HEK293T (cell line): ENCODE measurements around the gene TNFAIP8L1.
A peak's percentile ranks its signal among the peaks of the same experiment; 100 is the strongest.

Experiments used
- CTCF ChIA-PET: fragments of 350-600 bp; formaldehyde crosslinking; extraction: SDS; loops from one replicate; lab custom pipeline; 2021; ENCODE audit warnings: antibody characterized with exemption, inconsistent platforms; lab: Yijun Ruan, JAX
- POLR2A ChIA-PET: fragments of 350-600 bp; formaldehyde crosslinking; extraction: SDS; loops from one replicate; lab custom pipeline; 2020; ENCODE audit warnings: antibody characterized with exemption, inconsistent platforms; lab: Yijun Ruan, JAX
- DNase-seq: peaks from one replicate; pipeline ENCODE4 v3.0.0; 2012; ENCODE audit warnings: mixed read lengths; ENCODE audit errors: extremely low spot score
- ARNT ChIP-seq: fragments of 450-650 bp; IDR thresholded peaks from 2 replicates; pipeline ENCODE4 v1.6.1; 2017; ENCODE audit warnings: mild to moderate bottlenecking
- BHLHE40 ChIP-seq: fragments of 450-650 bp; IDR thresholded peaks from 2 replicates; pipeline ENCODE4 v1.6.1; 2016; ENCODE audit warnings: mild to moderate bottlenecking, moderate library complexity, borderline replicate concordance
- CTBP1 ChIP-seq: fragments of 450-650 bp; IDR thresholded peaks from 2 replicates; pipeline ENCODE4 v1.6.1; 2016; ENCODE audit warnings: borderline replicate concordance
- ELF4 ChIP-seq: fragments of 450-650 bp; IDR thresholded peaks from 2 replicates; pipeline ENCODE4 v1.6.1; 2017; ENCODE audit warnings: antibody characterized with exemption
- FOXA1 ChIP-seq: fragments of 450-650 bp; IDR thresholded peaks from 2 replicates; pipeline ENCODE4 v1.6.1; 2016; ENCODE audit warnings: mild to moderate bottlenecking
- FOXK2 ChIP-seq: fragments of 450-650 bp; IDR thresholded peaks from 2 replicates; pipeline ENCODE4 v1.6.1; 2016; ENCODE audit warnings: mild to moderate bottlenecking
- FOXM1 ChIP-seq: fragments of 450-650 bp; IDR thresholded peaks from 2 replicates; pipeline ENCODE4 v1.6.1; 2017; ENCODE audit warnings: mild to moderate bottlenecking, borderline replicate concordance
- HDGF ChIP-seq: fragments of 450-650 bp; IDR thresholded peaks from 2 replicates; pipeline ENCODE4 v1.6.1; 2017; ENCODE audit warnings: antibody characterized with exemption, borderline replicate concordance
- L3MBTL2 ChIP-seq: fragments of 450-650 bp; conservative IDR thresholded peaks from 2 replicates; pipeline ENCODE4 v1.6.1; 2016; ENCODE audit warnings: mild to moderate bottlenecking
- LEF1 ChIP-seq: fragments of 450-650 bp; IDR thresholded peaks from 2 replicates; pipeline ENCODE4 v1.6.1; 2017; ENCODE audit warnings: mild to moderate bottlenecking, borderline replicate concordance
- NFRKB ChIP-seq: fragments of 450-650 bp; IDR thresholded peaks from 2 replicates; pipeline ENCODE4 v1.6.1; 2016; ENCODE audit warnings: mild to moderate bottlenecking, moderate library complexity
- SP1 ChIP-seq: fragments of 450-650 bp; IDR thresholded peaks from 2 replicates; pipeline ENCODE4 v1.6.1; 2017
- SUZ12 ChIP-seq: fragments of 450-650 bp; IDR thresholded peaks from 2 replicates; pipeline ENCODE4 v1.6.1; 2016; ENCODE audit warnings: mild to moderate bottlenecking
- TARDBP ChIP-seq: fragments of 450-650 bp; IDR thresholded peaks from 2 replicates; pipeline ENCODE4 v1.6.1; 2016
- ZNF384 ChIP-seq: fragments of 450-650 bp; IDR thresholded peaks from 2 replicates; pipeline ENCODE4 v1.6.1; 2016
- TF ChIP-seq, protein P1 (sequence below): fragments of 450-650 bp; IDR thresholded peaks from 2 replicates; pipeline ENCODE4 v1.6.1; 2016

The TNFAIP8L1 gene

GRCh38 chr19:4633140-4633967, 6.0 kb upstream of the TNFAIP8L1 start:
- POLR2A ChIA-PET, result no interaction called here
- CTCF ChIA-PET, result interaction anchor here (0.6 to 2.9 kb wide), 12 partner anchors 9 to 66 kb away, joined by 3 to 21 read pairs (median 4); no protein-coding TSS in a partner anchor
- TF ChIP-seq TARDBP (no peak), HDGF (no peak), FOXM1 (0 out of 2 replicates have a peak, but pooled peaks have one; percentile 30)
- peak; percentile 76 for DNase-seq

GRCh38 chr19:4635754-4636116, 3.6 kb upstream of the TNFAIP8L1 start:
- no peak for DNase-seq
- ChIA-PET CTCF (interaction anchor here (0.5 to 2.1 kb wide), 11 partner anchors 33 to 164 kb away, joined by 3 to 19 read pairs (median 6); partner anchors contain the start of gene HDGFL2), POLR2A (interaction anchor here (0.7 to 1.2 kb wide), 2 partner anchors 60 to 69 kb away, joined by 3 to 4 read pairs; no protein-coding TSS in a partner anchor)
- TF ChIP-seq SUZ12, result no peak
- no peak for TF ChIP-seq FOXA1
- TF ChIP-seq BHLHE40, result no peak
- TF ChIP-seq L3MBTL2, result no peak
- no peak for TF ChIP-seq NFRKB
- TF ChIP-seq, protein P1, sequence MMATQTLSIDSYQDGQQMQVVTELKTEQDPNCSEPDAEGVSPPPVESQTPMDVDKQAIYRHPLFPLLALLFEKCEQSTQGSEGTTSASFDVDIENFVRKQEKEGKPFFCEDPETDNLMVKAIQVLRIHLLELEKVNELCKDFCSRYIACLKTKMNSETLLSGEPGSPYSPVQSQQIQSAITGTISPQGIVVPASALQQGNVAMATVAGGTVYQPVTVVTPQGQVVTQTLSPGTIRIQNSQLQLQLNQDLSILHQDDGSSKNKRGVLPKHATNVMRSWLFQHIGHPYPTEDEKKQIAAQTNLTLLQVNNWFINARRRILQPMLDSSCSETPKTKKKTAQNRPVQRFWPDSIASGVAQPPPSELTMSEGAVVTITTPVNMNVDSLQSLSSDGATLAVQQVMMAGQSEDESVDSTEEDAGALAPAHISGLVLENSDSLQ, result no peak

- TF ChIP-seq NFRKB (no peak), LEF1 (no peak), CTBP1 (no peak), BHLHE40 (no peak), L3MBTL2 (peak; percentile 43; the same call in 1 of the 2 replicates), FOXM1 (no peak)
- ChIA-PET CTCF (interaction anchor here (0.5 to 2.1 kb wide), 15 partner anchors 20 to 165 kb away, joined by 3 to 19 read pairs (median 4); partner anchors contain the start of genes HDGFL2 and PLIN5), POLR2A (interaction anchor here (0.7 to 1.2 kb wide), 2 partner anchors 60 to 70 kb away, joined by 3 to 4 read pairs; no protein-coding TSS in a partner anchor)
- DNase-seq, result peak; percentile 77
Measured at GRCh38 chr19:4636151-4636717, 3.1 kb upstream of the TNFAIP8L1 start.

DNA sequence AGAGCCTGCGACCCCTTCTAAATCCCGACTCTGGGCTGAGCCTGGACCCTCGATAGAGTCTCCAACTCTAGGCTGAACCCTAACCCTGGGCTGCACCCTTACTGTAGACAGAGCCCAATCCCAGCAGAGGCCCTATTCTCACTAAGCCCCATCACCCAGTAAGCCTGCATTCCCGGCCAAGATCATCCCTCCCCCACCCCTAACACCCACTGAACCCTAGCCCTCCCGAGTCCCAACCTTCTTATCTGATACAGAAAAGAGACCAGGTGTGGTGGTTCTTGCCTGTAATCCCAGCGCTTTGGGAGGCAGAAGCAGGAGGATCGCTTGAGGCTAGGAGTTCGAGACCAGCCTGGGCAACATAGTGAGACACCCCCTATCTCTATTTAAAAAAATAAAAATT, 2.6 kb upstream of the TNFAIP8L1 start:
- no peak for DNase-seq
- CTCF ChIA-PET, result interaction anchor here (0.5 to 2.1 kb wide), 14 partner anchors 20 to 165 kb away, joined by 3 to 19 read pairs (median 5); partner anchors contain the start of genes HDGFL2 and PLIN5
- POLR2A ChIA-PET, result interaction anchor here (1.2 kb wide), 1 partner anchor 70 kb away, joined by 3 read pairs; no protein-coding TSS in a partner anchor
- TF ChIP-seq NFRKB, result no peak
- no peak for TF ChIP-seq SP1
- no peak for TF ChIP-seq ELF4
- TF ChIP-seq LEF1, result no peak
- TF ChIP-seq ARNT, result no peak
- TF ChIP-seq, protein P1, result no peak
- TF ChIP-seq L3MBTL2, result no peak
- no peak for TF ChIP-seq SUZ12
- no peak for TF ChIP-seq ZNF384
- no peak for TF ChIP-seq FOXK2
- no peak for TF ChIP-seq TARDBP

GRCh38 chr19:4638317-4638716, 999 bp upstream of the TNFAIP8L1 start:
- CTCF ChIA-PET, result interaction anchor here (0.6 to 1.5 kb wide), 2 partner anchors 13 to 113 kb away, joined by 3 to 6 read pairs; no protein-coding TSS in a partner anchor
- POLR2A ChIA-PET, result no interaction called here
- DNase-seq, result no peak
- TF ChIP-seq SP1 (no peak), NFRKB (no peak), SUZ12 (no peak), ELF4 (no peak), HDGF (no peak), ARNT (no peak), BHLHE40 (no peak)

GRCh38 chr19:4639531-4640246, 373 bp downstream of the TNFAIP8L1 start:
- CTCF ChIA-PET, result no interaction called here
- no peak for DNase-seq
- TF ChIP-seq FOXM1 (no peak), ELF4 (no peak), LEF1 (no peak), L3MBTL2 (no peak), CTBP1 (no peak), HDGF (no peak), SUZ12 (no peak), ARNT (no peak), ZNF384 (no peak), SP1 (no peak), FOXA1 (no peak), NFRKB (no peak), FOXK2 (no peak), TARDBP (no peak), BHLHE40 (no peak)
- TF ChIP-seq, protein P1, result no peak
- POLR2A ChIA-PET, result no interaction called here
